Mesendoderm (in vitro differentiated cells): ENCODE data around the gene ASB15.

Experiments used
- DNase-seq: peaks from one replicate; pipeline ENCODE4 v3.0.0; 2013
- H2AK5ac ChIP-seq: 2 replicates; pipeline ENCODE4 v1.6.1; 2013; ENCODE audit warnings: low read length, inconsistent platforms
- H2BK120ac ChIP-seq: 2 replicates; pipeline ENCODE4 v1.6.1; 2013; ENCODE audit warnings: low read depth, mild to moderate bottlenecking, low read length, moderate library complexity, mixed read lengths
- H2BK15ac ChIP-seq: replicated peaks from 2 replicates; pipeline ENCODE4 v1.6.1; 2013; ENCODE audit warnings: low read depth, mild to moderate bottlenecking, moderate library complexity
- H2BK5ac ChIP-seq: 2 replicates; pipeline ENCODE4 v1.6.1; 2013; ENCODE audit warnings: low read length, inconsistent platforms
- H3K18ac ChIP-seq: 2 replicates; pipeline ENCODE4 v1.6.1; 2013; ENCODE audit warnings: mild to moderate bottlenecking, low read length, mixed read lengths
- H3K23ac ChIP-seq: one replicate; pipeline ENCODE4 v1.6.1; 2013; ENCODE audit warnings: low read length
- H3K27ac ChIP-seq: 2 replicates; pipeline ENCODE4 v1.5.1; 2013; ENCODE audit warnings: low read depth, mild to moderate bottlenecking, inconsistent platforms, low read length, moderate library complexity
- H3K27me3 ChIP-seq: 2 replicates; pipeline ENCODE4 v1.6.1; 2013; ENCODE audit warnings: low read length, control low read depth, mild to moderate bottlenecking, inconsistent platforms; ENCODE audit not compliant: insufficient read depth, poor library complexity
- H3K36me3 ChIP-seq: 2 replicates; pipeline ENCODE4 v1.6.1; 2013; ENCODE audit warnings: low read length, inconsistent platforms; ENCODE audit not compliant: control insufficient read depth, insufficient read depth
- H3K4ac ChIP-seq: one replicate; pipeline ENCODE4 v1.6.1; 2013; ENCODE audit warnings: low read depth, mild to moderate bottlenecking, low read length, moderate library complexity
- H3K4me1 ChIP-seq: 2 replicates; pipeline ENCODE4 v1.6.1; 2013; ENCODE audit warnings: low read depth, low read length, inconsistent platforms; ENCODE audit not compliant: control insufficient read depth
- H3K4me2 ChIP-seq: 2 replicates; pipeline ENCODE4 v1.6.1; 2013; ENCODE audit warnings: low read length
- H3K4me3 ChIP-seq: 2 replicates; pipeline ENCODE4 v1.5.1; 2013; ENCODE audit warnings: mild to moderate bottlenecking, low read length
- H3K56ac ChIP-seq: one replicate; pipeline ENCODE4 v1.6.1; 2013; ENCODE audit warnings: low read length
- H3K79me1 ChIP-seq: 2 replicates; pipeline ENCODE4 v1.6.1; 2013; ENCODE audit warnings: low read length, inconsistent platforms
- H3K79me2 ChIP-seq: 2 replicates; pipeline ENCODE4 v1.6.1; 2013; ENCODE audit warnings: mild to moderate bottlenecking, low read length; ENCODE audit not compliant: control insufficient read depth, insufficient read depth
- H3K9ac ChIP-seq: 2 replicates; pipeline ENCODE4 v1.6.1; 2013; ENCODE audit warnings: low read length, inconsistent platforms
- H4K5ac ChIP-seq: one replicate; pipeline ENCODE4 v1.6.1; 2013; ENCODE audit warnings: low read length
- H4K8ac ChIP-seq: one replicate; pipeline ENCODE4 v1.6.1; 2013; ENCODE audit warnings: low read depth, mild to moderate bottlenecking, control low read depth, low read length, moderate library complexity
- WGBS: extraction: QIAGEN DNeasy Blood & Tissue Kit; methylation state at CpG from one replicate; pipeline ENCODE4 v1.1.7; 2013; ENCODE audit warnings: low lambda C conversion rate, missing lambda C conversion rate; ENCODE audit not compliant: insufficient coverage; ENCODE audit errors: extremely low coverage; 5-methylcytosine and 5-hydroxymethylcytosine counted together

Gene ASB15

DNA sequence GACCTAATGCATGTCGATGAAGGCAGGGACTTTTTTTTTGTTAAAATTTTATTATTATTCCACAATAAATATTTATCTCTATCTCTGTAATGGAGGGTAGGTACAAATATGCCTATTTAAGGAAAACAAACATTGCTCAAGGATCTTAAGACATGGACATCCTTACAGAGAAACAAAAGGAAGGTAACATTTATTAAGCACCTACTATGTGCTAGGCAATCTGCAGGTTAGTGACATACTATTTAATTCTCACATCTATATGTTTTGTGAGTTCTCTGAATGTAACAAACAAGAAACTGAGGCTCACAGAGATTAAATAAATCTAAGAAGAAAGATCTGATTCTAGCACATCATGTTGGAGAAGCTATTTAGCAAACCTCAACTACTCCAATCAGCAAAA is 86.1 kb downstream of the ASB15 start:
- H3K79me2 ChIP-seq = no peaks in the 10 kb centered on the region
- no peaks in the 10 kb centered on the region for H3K36me3 ChIP-seq
- no peak overlapping the region for H2BK5ac ChIP-seq
- WGBS = no CpG with 5 or more reads among the region's 1 CpG
- no peak overlapping the region for H3K23ac ChIP-seq
- H3K4ac ChIP-seq = no peak overlapping the region
- H3K27ac ChIP-seq = no peak overlapping the region
- no peaks in the 10 kb centered on the region for H3K4me1 ChIP-seq
- peaks cover 1% of the 10 kb centered on the region for H3K79me1 ChIP-seq
- no peak for DNase-seq
- no peak overlapping the region for H2BK120ac ChIP-seq
- H4K5ac ChIP-seq = no peak overlapping the region
- no peak overlapping the region for H3K9ac ChIP-seq
- no peak overlapping the region for H3K18ac ChIP-seq
- H3K4me3 ChIP-seq = no peak overlapping the region
- no peak overlapping the region for H2BK15ac ChIP-seq
- H3K27me3 ChIP-seq = no peaks in the 10 kb centered on the region
- H4K8ac ChIP-seq = no peak overlapping the region
- no peak overlapping the region for H2AK5ac ChIP-seq
- H3K56ac ChIP-seq = no peak overlapping the region
- H3K4me2 ChIP-seq = no peak overlapping the region
